Stomach (tissue), 4 donors: ENCODE measurements around the gene NR5A2.

Source experiments
- EP300 ChIP-seq: sonication (generic); formaldehyde crosslinking; IDR thresholded peaks from one replicate; pipeline ENCODE4 v1.6.1; 2017; ENCODE audit warnings: antibody characterized with exemption
- POLR2A ChIP-seq, 4 donors: fragments of 450-650 bp; IDR thresholded peaks; one replicate each; pipeline ENCODE4 v1.6.1; 2016; ENCODE audit warnings: antibody characterized with exemption in 4 of 4, control low read depth in 2 of 4, mild to moderate bottlenecking in 1 of 4, moderate library complexity in 1 of 4
- POLR2AphosphoS5 ChIP-seq, 3 donors: sonication (generic); formaldehyde crosslinking; IDR thresholded peaks; one replicate each; pipeline ENCODE4 v1.6.1; 2016; ENCODE audit warnings: antibody characterized with exemption in 3 of 3
- TF ChIP-seq, protein P1 (sequence below), 7 experiments: fragments of 450-650 bp in 4 of 7; fragments of 200-600 bp in 3 of 7; sonication (generic) in 3 of 7; IDR thresholded peaks; one replicate each; pipeline ENCODE4 v1.5.1; 2016 to 2019; ENCODE audit warnings: antibody characterized with exemption in 7 of 7, control low read depth in 2 of 7, mild to moderate bottlenecking in 1 of 7

DNA sequence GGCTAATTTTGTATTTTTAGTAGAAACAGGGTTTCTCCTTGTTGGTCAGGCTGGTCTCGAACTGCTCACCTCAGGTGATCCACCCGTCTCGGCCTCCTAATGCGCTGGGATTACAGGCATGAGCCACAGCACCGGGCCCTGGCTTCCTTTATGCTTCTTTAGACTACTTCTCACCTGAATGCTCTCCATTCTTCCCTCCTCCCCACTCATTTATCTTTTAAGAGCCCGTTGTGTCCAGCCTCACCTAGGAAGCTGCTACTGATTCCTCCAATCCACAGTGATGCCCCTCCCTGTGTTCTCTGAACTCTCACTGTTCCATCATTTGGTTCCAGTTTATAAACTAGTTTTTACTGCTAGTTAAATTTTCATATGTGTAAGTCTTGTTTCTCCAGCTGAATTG lies 44.9 kb upstream of the NR5A2 start:
- TF ChIP-seq, protein P1, sequence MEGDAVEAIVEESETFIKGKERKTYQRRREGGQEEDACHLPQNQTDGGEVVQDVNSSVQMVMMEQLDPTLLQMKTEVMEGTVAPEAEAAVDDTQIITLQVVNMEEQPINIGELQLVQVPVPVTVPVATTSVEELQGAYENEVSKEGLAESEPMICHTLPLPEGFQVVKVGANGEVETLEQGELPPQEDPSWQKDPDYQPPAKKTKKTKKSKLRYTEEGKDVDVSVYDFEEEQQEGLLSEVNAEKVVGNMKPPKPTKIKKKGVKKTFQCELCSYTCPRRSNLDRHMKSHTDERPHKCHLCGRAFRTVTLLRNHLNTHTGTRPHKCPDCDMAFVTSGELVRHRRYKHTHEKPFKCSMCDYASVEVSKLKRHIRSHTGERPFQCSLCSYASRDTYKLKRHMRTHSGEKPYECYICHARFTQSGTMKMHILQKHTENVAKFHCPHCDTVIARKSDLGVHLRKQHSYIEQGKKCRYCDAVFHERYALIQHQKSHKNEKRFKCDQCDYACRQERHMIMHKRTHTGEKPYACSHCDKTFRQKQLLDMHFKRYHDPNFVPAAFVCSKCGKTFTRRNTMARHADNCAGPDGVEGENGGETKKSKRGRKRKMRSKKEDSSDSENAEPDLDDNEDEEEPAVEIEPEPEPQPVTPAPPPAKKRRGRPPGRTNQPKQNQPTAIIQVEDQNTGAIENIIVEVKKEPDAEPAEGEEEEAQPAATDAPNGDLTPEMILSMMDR (IDR thresholded peaks at IDR 0.05), result no peak
- TF ChIP-seq POLR2AphosphoS5 (IDR thresholded peaks at IDR 0.05) (no peak), POLR2A (IDR thresholded peaks at IDR 0.05) (no peak), EP300 (no peak)
